SK-N-SH treated with all-trans-retinoic acid at 6 μM for 48 hours (cell line): ENCODE results near the gene SSBP2.

Experiments used
- ATAC-seq: fragments of 200-7000 bp; cut with Tn5 transposase; 3 replicates; pipeline ENCODE4 v1.9.1; 2020; ENCODE audit warnings: mild to moderate bottlenecking, moderate library complexity
- ARNTL ChIP-seq: fragments of 450-650 bp; formaldehyde crosslinking; IDR thresholded peaks from 2 replicates; pipeline ENCODE4 v1.5.0; 2020; ENCODE audit warnings: low read depth, mild to moderate bottlenecking, moderate library complexity, borderline replicate concordance
- BACH2 ChIP-seq: fragments of 250-450 bp; sonication (Bioruptor Pico); IDR thresholded peaks from 2 replicates; pipeline ENCODE4 v1.9.0; 2021; ENCODE audit warnings: mild to moderate bottlenecking, borderline replicate concordance
- CREB5 ChIP-seq: fragments of 250-450 bp; sonication (Bioruptor Pico); IDR thresholded peaks from 2 replicates; pipeline ENCODE4 v1.5.1; 2020; ENCODE audit warnings: low read depth, mild to moderate bottlenecking, moderate library complexity
- ESRRG ChIP-seq: fragments of 250-450 bp; sonication (Bioruptor Pico); IDR thresholded peaks from 2 replicates; pipeline ENCODE4 v1.6.1; 2021; ENCODE audit warnings: mild to moderate bottlenecking
- ISL1 ChIP-seq: fragments of 250-450 bp; sonication (Bioruptor Pico); IDR thresholded peaks from 2 replicates; pipeline ENCODE4 v2.1.2; 2022; ENCODE audit warnings: mild to moderate bottlenecking, moderate library complexity
- OSR1 ChIP-seq: fragments of 250-450 bp; sonication (Bioruptor Pico); IDR thresholded peaks from 2 replicates; pipeline ENCODE4 v1.8.0; 2022; ENCODE audit warnings: moderate library complexity, mild to moderate bottlenecking, inconsistent platforms
- PPARA ChIP-seq: fragments of 250-450 bp; sonication (Bioruptor Pico); IDR thresholded peaks from 2 replicates; pipeline ENCODE4 v1.5.0; 2020; ENCODE audit warnings: mild to moderate bottlenecking, borderline replicate concordance
- RARB ChIP-seq: fragments of 250-450 bp; sonication (Bioruptor Pico); IDR thresholded peaks from 2 replicates; pipeline ENCODE4 v1.8.0; 2021; ENCODE audit warnings: mild to moderate bottlenecking, moderate library complexity
- SNAI2 ChIP-seq: fragments of 250-450 bp; sonication (Bioruptor Pico); IDR thresholded peaks from 2 replicates; pipeline ENCODE4 v1.5.0; 2020; ENCODE audit warnings: mild to moderate bottlenecking, moderate library complexity
- TCF4 ChIP-seq: fragments of 250-450 bp; sonication (Bioruptor Pico); IDR thresholded peaks from 2 replicates; pipeline ENCODE4 v1.8.0; 2021; ENCODE audit warnings: mild to moderate bottlenecking, moderate library complexity, borderline replicate concordance
- TOX ChIP-seq: fragments of 250-450 bp; sonication (Bioruptor Pico); IDR thresholded peaks from 2 replicates; pipeline ENCODE4 v1.8.0; 2021; ENCODE audit warnings: mild to moderate bottlenecking, moderate library complexity, borderline replicate concordance
- ZC3H10 ChIP-seq: fragments of 250-450 bp; sonication (Bioruptor Pico); IDR thresholded peaks from 2 replicates; pipeline ENCODE4 v1.5.1; 2021; ENCODE audit warnings: mild to moderate bottlenecking, moderate library complexity
- ZFP3 ChIP-seq: fragments of 250-450 bp; sonication (Bioruptor Pico); IDR thresholded peaks from 2 replicates; pipeline ENCODE4 v1.5.0; 2020; ENCODE audit warnings: mild to moderate bottlenecking, moderate library complexity
- ZFP30 ChIP-seq: fragments of 450-650 bp; formaldehyde crosslinking; IDR thresholded peaks from 2 replicates; pipeline ENCODE4 v1.5.0; 2022; ENCODE audit warnings: mild to moderate bottlenecking, moderate library complexity
- ZNF70 ChIP-seq: fragments of 450-650 bp; formaldehyde crosslinking; IDR thresholded peaks from 2 replicates; pipeline ENCODE4 v1.5.0; 2020; ENCODE audit warnings: mild to moderate bottlenecking, moderate library complexity
- ZNF8 ChIP-seq: fragments of 450-650 bp; formaldehyde crosslinking; IDR thresholded peaks from 2 replicates; pipeline ENCODE4 v1.5.0; 2020; ENCODE audit warnings: mild to moderate bottlenecking, moderate library complexity
- TF ChIP-seq, protein P1 (sequence below): fragments of 250-450 bp; sonication (Bioruptor Pico); IDR thresholded peaks from 2 replicates; pipeline ENCODE4 v1.5.0; 2020; ENCODE audit warnings: mild to moderate bottlenecking, moderate library complexity
- TF ChIP-seq, protein P2 (sequence below): fragments of 250-450 bp; sonication (Bioruptor Pico); IDR thresholded peaks from 2 replicates; pipeline ENCODE4 v1.5.1; 2021; ENCODE audit warnings: mild to moderate bottlenecking, moderate library complexity
- TF ChIP-seq, protein P3 (sequence below): fragments of 250-450 bp; sonication (Bioruptor Pico); IDR thresholded peaks from 2 replicates; pipeline ENCODE4 v1.8.0; 2021; ENCODE audit warnings: low read depth, mild to moderate bottlenecking, moderate library complexity, borderline replicate concordance
- TF ChIP-seq, protein P4 (sequence below): fragments of 250-450 bp; sonication (Bioruptor Pico); IDR thresholded peaks from 2 replicates; pipeline ENCODE4 v1.8.0; 2020; ENCODE audit warnings: mild to moderate bottlenecking, moderate library complexity, borderline replicate concordance

The SSBP2 gene

DNA sequence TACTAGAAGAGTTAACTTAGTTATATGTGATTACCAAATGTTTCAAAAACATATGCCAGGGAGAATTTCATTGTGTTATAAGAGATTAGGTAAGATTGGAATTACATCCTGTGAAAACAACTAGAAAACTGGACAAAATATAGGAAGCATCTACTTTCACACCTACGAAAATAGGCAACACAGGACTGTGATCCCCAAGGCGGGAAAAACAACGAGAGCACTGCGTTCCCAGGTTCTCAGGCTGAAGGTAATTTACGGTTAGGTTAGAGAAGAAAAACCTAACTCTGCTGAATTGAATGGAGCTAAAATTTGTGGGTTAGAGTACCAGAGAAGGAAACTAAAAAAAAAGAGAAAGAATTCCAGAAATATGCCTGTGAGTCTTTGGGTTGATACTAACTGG is 385.4 kb downstream of the SSBP2 start:
- TF ChIP-seq OSR1 (CRISPR knock-in tag) = no peak
- no peak for TF ChIP-seq PPARA
- no peak for TF ChIP-seq SNAI2 (CRISPR knock-in tag)
- no peak for TF ChIP-seq ZFP30 (CRISPR knock-in tag)
- no peak for TF ChIP-seq ESRRG
- TF ChIP-seq BACH2 (CRISPR knock-in tag) = no peak
- no peak for TF ChIP-seq ZFP3 (CRISPR knock-in tag)
- TF ChIP-seq, protein P1, sequence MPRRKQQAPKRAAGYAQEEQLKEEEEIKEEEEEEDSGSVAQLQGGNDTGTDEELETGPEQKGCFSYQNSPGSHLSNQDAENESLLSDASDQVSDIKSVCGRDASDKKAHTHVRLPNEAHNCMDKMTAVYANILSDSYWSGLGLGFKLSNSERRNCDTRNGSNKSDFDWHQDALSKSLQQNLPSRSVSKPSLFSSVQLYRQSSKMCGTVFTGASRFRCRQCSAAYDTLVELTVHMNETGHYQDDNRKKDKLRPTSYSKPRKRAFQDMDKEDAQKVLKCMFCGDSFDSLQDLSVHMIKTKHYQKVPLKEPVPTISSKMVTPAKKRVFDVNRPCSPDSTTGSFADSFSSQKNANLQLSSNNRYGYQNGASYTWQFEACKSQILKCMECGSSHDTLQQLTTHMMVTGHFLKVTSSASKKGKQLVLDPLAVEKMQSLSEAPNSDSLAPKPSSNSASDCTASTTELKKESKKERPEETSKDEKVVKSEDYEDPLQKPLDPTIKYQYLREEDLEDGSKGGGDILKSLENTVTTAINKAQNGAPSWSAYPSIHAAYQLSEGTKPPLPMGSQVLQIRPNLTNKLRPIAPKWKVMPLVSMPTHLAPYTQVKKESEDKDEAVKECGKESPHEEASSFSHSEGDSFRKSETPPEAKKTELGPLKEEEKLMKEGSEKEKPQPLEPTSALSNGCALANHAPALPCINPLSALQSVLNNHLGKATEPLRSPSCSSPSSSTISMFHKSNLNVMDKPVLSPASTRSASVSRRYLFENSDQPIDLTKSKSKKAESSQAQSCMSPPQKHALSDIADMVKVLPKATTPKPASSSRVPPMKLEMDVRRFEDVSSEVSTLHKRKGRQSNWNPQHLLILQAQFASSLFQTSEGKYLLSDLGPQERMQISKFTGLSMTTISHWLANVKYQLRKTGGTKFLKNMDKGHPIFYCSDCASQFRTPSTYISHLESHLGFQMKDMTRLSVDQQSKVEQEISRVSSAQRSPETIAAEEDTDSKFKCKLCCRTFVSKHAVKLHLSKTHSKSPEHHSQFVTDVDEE (CRISPR knock-in tag) = no peak
- TF ChIP-seq, protein P2, sequence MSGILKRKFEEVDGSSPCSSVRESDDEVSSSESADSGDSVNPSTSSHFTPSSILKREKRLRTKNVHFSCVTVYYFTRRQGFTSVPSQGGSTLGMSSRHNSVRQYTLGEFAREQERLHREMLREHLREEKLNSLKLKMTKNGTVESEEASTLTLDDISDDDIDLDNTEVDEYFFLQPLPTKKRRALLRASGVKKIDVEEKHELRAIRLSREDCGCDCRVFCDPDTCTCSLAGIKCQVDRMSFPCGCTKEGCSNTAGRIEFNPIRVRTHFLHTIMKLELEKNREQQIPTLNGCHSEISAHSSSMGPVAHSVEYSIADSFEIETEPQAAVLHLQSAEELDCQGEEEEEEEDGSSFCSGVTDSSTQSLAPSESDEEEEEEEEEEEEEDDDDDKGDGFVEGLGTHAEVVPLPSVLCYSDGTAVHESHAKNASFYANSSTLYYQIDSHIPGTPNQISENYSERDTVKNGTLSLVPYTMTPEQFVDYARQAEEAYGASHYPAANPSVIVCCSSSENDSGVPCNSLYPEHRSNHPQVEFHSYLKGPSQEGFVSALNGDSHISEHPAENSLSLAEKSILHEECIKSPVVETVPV (CRISPR knock-in tag) = no peak
- no peak for TF ChIP-seq ISL1 (CRISPR knock-in tag)
- no peak for TF ChIP-seq CREB5 (CRISPR knock-in tag)
- TF ChIP-seq TOX (CRISPR knock-in tag) = no peak
- no peak for TF ChIP-seq ARNTL (CRISPR knock-in tag)
- no peak for TF ChIP-seq ZNF70 (CRISPR knock-in tag)
- no peak for TF ChIP-seq ZNF8 (CRISPR knock-in tag)
- TF ChIP-seq, protein P3, sequence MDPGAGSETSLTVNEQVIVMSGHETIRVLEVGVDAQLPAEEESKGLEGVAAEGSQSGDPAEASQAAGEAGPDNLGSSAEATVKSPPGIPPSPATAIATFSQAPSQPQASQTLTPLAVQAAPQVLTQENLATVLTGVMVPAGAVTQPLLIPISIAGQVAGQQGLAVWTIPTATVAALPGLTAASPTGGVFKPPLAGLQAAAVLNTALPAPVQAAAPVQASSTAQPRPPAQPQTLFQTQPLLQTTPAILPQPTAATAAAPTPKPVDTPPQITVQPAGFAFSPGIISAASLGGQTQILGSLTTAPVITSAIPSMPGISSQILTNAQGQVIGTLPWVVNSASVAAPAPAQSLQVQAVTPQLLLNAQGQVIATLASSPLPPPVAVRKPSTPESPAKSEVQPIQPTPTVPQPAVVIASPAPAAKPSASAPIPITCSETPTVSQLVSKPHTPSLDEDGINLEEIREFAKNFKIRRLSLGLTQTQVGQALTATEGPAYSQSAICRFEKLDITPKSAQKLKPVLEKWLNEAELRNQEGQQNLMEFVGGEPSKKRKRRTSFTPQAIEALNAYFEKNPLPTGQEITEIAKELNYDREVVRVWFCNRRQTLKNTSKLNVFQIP = no peak
- TF ChIP-seq, protein P4, sequence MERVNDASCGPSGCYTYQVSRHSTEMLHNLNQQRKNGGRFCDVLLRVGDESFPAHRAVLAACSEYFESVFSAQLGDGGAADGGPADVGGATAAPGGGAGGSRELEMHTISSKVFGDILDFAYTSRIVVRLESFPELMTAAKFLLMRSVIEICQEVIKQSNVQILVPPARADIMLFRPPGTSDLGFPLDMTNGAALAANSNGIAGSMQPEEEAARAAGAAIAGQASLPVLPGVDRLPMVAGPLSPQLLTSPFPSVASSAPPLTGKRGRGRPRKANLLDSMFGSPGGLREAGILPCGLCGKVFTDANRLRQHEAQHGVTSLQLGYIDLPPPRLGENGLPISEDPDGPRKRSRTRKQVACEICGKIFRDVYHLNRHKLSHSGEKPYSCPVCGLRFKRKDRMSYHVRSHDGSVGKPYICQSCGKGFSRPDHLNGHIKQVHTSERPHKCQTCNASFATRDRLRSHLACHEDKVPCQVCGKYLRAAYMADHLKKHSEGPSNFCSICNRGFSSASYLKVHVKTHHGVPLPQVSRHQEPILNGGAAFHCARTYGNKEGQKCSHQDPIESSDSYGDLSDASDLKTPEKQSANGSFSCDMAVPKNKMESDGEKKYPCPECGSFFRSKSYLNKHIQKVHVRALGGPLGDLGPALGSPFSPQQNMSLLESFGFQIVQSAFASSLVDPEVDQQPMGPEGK (CRISPR knock-in tag) = no peak
- TF ChIP-seq ZC3H10 (CRISPR knock-in tag) = no peak
- ATAC-seq = no peak

- ATAC-seq = no peak
- TF ChIP-seq ZC3H10 (CRISPR knock-in tag) (no peak), TCF4 (CRISPR knock-in tag) (no peak), ZFP30 (CRISPR knock-in tag) (no peak), RARB (CRISPR knock-in tag) (no peak), ESRRG (no peak), ARNTL (CRISPR knock-in tag) (no peak), PPARA (no peak)
Measured at GRCh38 chr5:81363093-81363871, 387.6 kb downstream of the SSBP2 start.
